B cell (primary cell): ENCODE results near the gene SRRM3. TPM values are rescaled to one million over a fixed set of nuclear protein-coding genes. Genes with fewer than 3 reads are reported as not detected.
A peak's percentile ranks its signal among the peaks of the same experiment; 100 is the strongest.

Experiments
- ATAC-seq: fragments of 200-7000 bp; cut with Tn5 transposase; one replicate; pipeline ENCODE4 v1.10.0; 2021; ENCODE audit warnings: low read depth, mild to moderate bottlenecking, moderate number of reproducible peaks, moderate library complexity
- CTCF ChIA-PET: fragments of 350-600 bp; sonication (Branson Sonifier 250); formaldehyde crosslinking; loops from one replicate; lab custom pipeline; 2021; ENCODE audit warnings: antibody characterized with exemption, inconsistent platforms; lab: Charles Lee
- POLR2A ChIA-PET: fragments of 350-600 bp; sonication (Branson Sonifier 250); formaldehyde crosslinking; loops from one replicate; lab custom pipeline; 2021; ENCODE audit warnings: antibody characterized with exemption; lab: Charles Lee
- DNase-seq: peaks from one replicate; pipeline ENCODE4 v3.0.0; 2013
- H2AFZ ChIP-seq: 2 replicates; pipeline ENCODE4 v1.6.1; 2012; ENCODE audit warnings: mild to moderate bottlenecking, low read depth, low read length; ENCODE audit not compliant: insufficient read depth, poor library complexity, severe bottlenecking
- H3K27ac ChIP-seq, 2 donors: 1 replicate in 1 of 2; 2 replicates in 1 of 2; pipeline ENCODE4 v1.5.1; 2012 to 2013; ENCODE audit warnings: low read length in 2 of 2, mild to moderate bottlenecking in 2 of 2, moderate library complexity in 1 of 2
- H3K27me3 ChIP-seq, 4 experiments: fragments of 200-600 bp in 1 of 4; sonication (generic) in 1 of 4; replicated peaks in 1 of 4; 1 replicate in 2 of 4; 2 replicates in 2 of 4; pipeline versions ENCODE4 v1.6.1 to v1.7.0; 2013 to 2016; ENCODE audit warnings: low read length in 3 of 4, mild to moderate bottlenecking in 2 of 4, mixed read lengths in 1 of 4, moderate library complexity in 1 of 4; ENCODE audit not compliant: insufficient read depth in 4 of 4, control insufficient read depth in 3 of 4; ENCODE audit errors: control extremely low read depth in 1 of 4
- H3K36me3 ChIP-seq, 2 experiments: replicated peaks in 1 of 2; 1 replicate in 1 of 2; 2 replicates in 1 of 2; pipeline versions ENCODE4 v1.6.1 to v1.7.1; 2013; ENCODE audit warnings: low read length in 1 of 2; ENCODE audit not compliant: insufficient read depth in 2 of 2, control insufficient read depth in 1 of 2; ENCODE audit errors: control extremely low read depth in 1 of 2, extremely low read depth in 1 of 2
- H3K4me1 ChIP-seq, 2 donors: fragments of 200-600 bp in 1 of 2; sonication (generic) in 1 of 2; 1 replicate in 1 of 2; 2 replicates in 1 of 2; pipeline versions ENCODE4 v1.5.1 to v1.6.1; 2013 to 2017; ENCODE audit warnings: low read length in 2 of 2; ENCODE audit not compliant: control insufficient read depth in 2 of 2, insufficient read depth in 2 of 2
- H3K4me2 ChIP-seq: replicated peaks from 2 replicates; pipeline ENCODE3; 2012; ENCODE audit warnings: mild to moderate bottlenecking, low read depth, low read length; ENCODE audit not compliant: poor library complexity, severe bottlenecking
- H3K4me3 ChIP-seq, 5 experiments: fragments of 200-600 bp in 1 of 5; sonication (generic) in 1 of 5; 1 replicate in 3 of 5; 2 replicates in 2 of 5; pipeline versions ENCODE4 v1.5.1 to v1.7.0; 2011 to 2016; ENCODE audit warnings: low read length in 4 of 5, mild to moderate bottlenecking in 4 of 5, low read depth in 2 of 5, control low read depth in 1 of 5, moderate library complexity in 1 of 5; ENCODE audit not compliant: insufficient read depth in 1 of 5; ENCODE audit errors: control extremely low read depth in 1 of 5, extremely low read depth in 1 of 5
- H3K79me2 ChIP-seq: fragments of 200-600 bp; sonication (generic); one replicate; pipeline ENCODE4 v1.6.0; 2016; ENCODE audit warnings: low read length; ENCODE audit not compliant: control insufficient read depth, insufficient read depth
- H3K9ac ChIP-seq: fragments of 200-600 bp; sonication (generic); 2 replicates; pipeline ENCODE4 v1.6.1; 2017; ENCODE audit warnings: mild to moderate bottlenecking, low read length, moderate library complexity
- H3K9me3 ChIP-seq, 3 donors: one replicate each; pipeline versions ENCODE4 v1.6.1 to v1.7.1; 2013; ENCODE audit warnings: low read length in 2 of 3; ENCODE audit not compliant: control insufficient read depth in 2 of 3, insufficient read depth in 1 of 3; ENCODE audit errors: control extremely low read depth in 1 of 3
- H4K20me1 ChIP-seq: 2 replicates; pipeline ENCODE4 v1.6.0; 2012; ENCODE audit warnings: mild to moderate bottlenecking, low read length; ENCODE audit not compliant: insufficient read depth, control insufficient read depth, poor library complexity, severe bottlenecking
- H3K27ac Mint-ChIP-seq: one replicate; pipeline ENCODE4 v1.8.0; 2021; ENCODE audit warnings: mixed read lengths
- H3K27me3 Mint-ChIP-seq: one replicate; pipeline ENCODE4 v1.8.0; 2021; ENCODE audit warnings: mixed read lengths
- H3K4me1 Mint-ChIP-seq: one replicate; pipeline ENCODE4 v1.8.0; 2021; ENCODE audit warnings: mixed read lengths
- H3K4me3 Mint-ChIP-seq: one replicate; pipeline ENCODE4 v1.8.0; 2021; ENCODE audit warnings: mixed read lengths
- H3K9me3 Mint-ChIP-seq: one replicate; pipeline ENCODE4 v1.8.0; 2022; ENCODE audit warnings: mixed read lengths; ENCODE audit not compliant: insufficient read depth
- EZH2 ChIP-seq: IDR thresholded peaks from 2 replicates; pipeline ENCODE4 v1.6.1; 2012; ENCODE audit warnings: borderline replicate concordance, low read depth, mild to moderate bottlenecking, moderate library complexity, low read length; ENCODE audit not compliant: insufficient read depth, poor library complexity, severe bottlenecking
- WGBS: methylation state at CpG from one replicate; pipeline ENCODE4 v1.1.5; 2013; ENCODE audit warnings: missing lambda C conversion rate; ENCODE audit not compliant: insufficient coverage; 5-methylcytosine and 5-hydroxymethylcytosine counted together
- intact Hi-C: fragments of 100-400 bp; cut with micrococcal nuclease; formaldehyde crosslinking; loops from one replicate; pipeline ENCODE4 v1.10.0; 2022
- polyA plus RNA-seq: library from polyadenylated mRNA; depleted of rRNA; stranded (reverse); fragments of >200 nt; gene quantifications from 2 replicates; pipeline ENCODE4 v1.2.3, GENCODE V29; 2012
- total RNA-seq, 2 donors: library from RNA; stranded (reverse); fragments of 120-200 nt in 1 of 2; gene quantifications; 1 replicate in 1 of 2; 2 replicates in 1 of 2; pipeline versions ENCODE4 v1.2.3 to v1.2.4, GENCODE V29; 2013 to 2022
- TF ChIP-seq, protein P1 (sequence below): fragments of 200-600 bp; IDR thresholded peaks from one replicate; pipeline ENCODE4 v1.8.0; 2022; ENCODE audit warnings: antibody characterized with exemption, mild to moderate bottlenecking

The SRRM3 gene
- total and polyA plus RNA-seq, 2 donors (not counting 1 experiment from before 2014, with no cell fraction given), result not detected

DNA sequence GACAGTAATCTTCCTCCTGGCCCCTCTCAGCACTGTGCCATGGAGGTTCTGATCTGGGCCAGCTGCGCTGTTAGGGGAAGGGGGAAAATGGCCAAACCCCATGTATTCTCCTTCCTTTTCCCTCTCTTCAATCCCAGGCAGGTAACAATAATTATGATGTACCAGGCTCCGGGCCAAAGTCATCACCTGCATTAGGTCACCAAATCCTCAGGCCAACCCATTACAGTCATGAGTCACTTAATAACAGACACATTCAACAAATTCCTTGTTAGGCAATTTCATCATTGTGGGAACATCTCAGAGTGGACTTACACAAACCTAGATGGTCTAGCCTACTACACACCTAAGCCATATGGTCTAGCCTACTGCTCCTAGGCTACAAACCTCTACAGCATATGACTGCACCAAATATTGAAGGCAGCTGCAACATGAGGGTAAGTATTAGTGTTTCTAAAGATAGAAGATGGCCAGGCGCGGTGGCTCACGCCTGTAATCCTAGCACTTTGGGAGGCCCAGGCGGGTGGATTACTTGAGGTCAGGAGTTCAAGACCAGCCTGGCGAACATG lies 98.6 kb downstream of the SRRM3 start:
- H3K9ac ChIP-seq, result no peak overlapping the region
- no peaks in the 10 kb centered on the region for H3K36me3 ChIP-seq
- H3K27ac Mint-ChIP-seq, result peak overlapping the region; percentile 62
- no peak for TF ChIP-seq EZH2
- TF ChIP-seq, protein P1, sequence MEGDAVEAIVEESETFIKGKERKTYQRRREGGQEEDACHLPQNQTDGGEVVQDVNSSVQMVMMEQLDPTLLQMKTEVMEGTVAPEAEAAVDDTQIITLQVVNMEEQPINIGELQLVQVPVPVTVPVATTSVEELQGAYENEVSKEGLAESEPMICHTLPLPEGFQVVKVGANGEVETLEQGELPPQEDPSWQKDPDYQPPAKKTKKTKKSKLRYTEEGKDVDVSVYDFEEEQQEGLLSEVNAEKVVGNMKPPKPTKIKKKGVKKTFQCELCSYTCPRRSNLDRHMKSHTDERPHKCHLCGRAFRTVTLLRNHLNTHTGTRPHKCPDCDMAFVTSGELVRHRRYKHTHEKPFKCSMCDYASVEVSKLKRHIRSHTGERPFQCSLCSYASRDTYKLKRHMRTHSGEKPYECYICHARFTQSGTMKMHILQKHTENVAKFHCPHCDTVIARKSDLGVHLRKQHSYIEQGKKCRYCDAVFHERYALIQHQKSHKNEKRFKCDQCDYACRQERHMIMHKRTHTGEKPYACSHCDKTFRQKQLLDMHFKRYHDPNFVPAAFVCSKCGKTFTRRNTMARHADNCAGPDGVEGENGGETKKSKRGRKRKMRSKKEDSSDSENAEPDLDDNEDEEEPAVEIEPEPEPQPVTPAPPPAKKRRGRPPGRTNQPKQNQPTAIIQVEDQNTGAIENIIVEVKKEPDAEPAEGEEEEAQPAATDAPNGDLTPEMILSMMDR, result no peak
- intact Hi-C loops, result no loop called here
- no peaks in the 10 kb centered on the region for H3K79me2 ChIP-seq
- peaks cover 15% of the 10 kb centered on the region for H3K4me1 Mint-ChIP-seq
- POLR2A ChIA-PET, result no interaction called here
- WGBS, result 90% methylated on average over 2 of the region's 7 CpGs
- CTCF ChIA-PET, result interaction anchor here (1.3 kb wide), 1 partner anchor 14 kb away, joined by 3 read pairs; no protein-coding TSS in a partner anchor
- H3K4me2 ChIP-seq, result no peak overlapping the region
- peaks cover 10 to 21% of the 10 kb centered on the region in 2 donors for H3K4me1 ChIP-seq
- H2AFZ ChIP-seq, result no peak overlapping the region
- H3K4me3 Mint-ChIP-seq, result no peak overlapping the region
- ATAC-seq, result no peak
- peaks cover 0 to 6% (median 0%) of the 10 kb centered on the region in 3 donors for H3K9me3 ChIP-seq
- no peaks in the 10 kb centered on the region for H3K27me3 ChIP-seq
- no peaks in the 10 kb centered on the region for H3K9me3 Mint-ChIP-seq
- H4K20me1 ChIP-seq, result no peaks in the 10 kb centered on the region
- H3K4me3 ChIP-seq, result no peak overlapping the region
- no peaks in the 10 kb centered on the region for H3K27me3 Mint-ChIP-seq
- DNase-seq, result no peak
- no peak overlapping the region for H3K27ac ChIP-seq

DNA sequence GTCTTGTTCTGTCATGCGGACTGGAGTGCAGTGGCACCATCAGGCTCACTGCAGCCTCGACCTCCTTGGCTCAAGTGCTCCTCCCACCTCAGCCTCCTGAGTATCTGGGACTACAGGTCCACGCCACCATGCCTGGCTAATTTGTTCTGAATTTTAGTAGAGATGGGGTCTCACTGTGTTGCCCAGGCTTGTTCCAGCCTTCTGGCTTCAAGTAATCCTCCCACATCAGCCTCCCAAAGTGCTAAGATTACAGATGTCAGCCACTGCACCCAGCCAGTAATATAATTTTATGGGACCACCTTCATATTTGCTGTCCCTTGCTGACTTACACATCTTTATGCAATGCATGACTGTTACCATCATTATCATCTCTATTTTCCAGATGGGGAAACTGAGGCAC lies 99.3 kb downstream of the SRRM3 start:
- H3K4me3 Mint-ChIP-seq, result peak overlapping the region; percentile 42
- intact Hi-C loops, result no loop called here
- peaks cover 0 to 6% (median 0%) of the 10 kb centered on the region in 3 donors for H3K9me3 ChIP-seq
- ATAC-seq, result no peak
- no peak overlapping the region for H2AFZ ChIP-seq
- H4K20me1 ChIP-seq, result no peaks in the 10 kb centered on the region
- TF ChIP-seq EZH2, result no peak
- TF ChIP-seq, protein P1, result no peak
- no CpG with 5 or more reads among the region's 3 CpGs for WGBS
- CTCF ChIA-PET, result interaction anchor here (5.5 kb wide), 1 partner anchor 10 kb away, joined by 31 read pairs; no protein-coding TSS in a partner anchor
- H3K4me2 ChIP-seq, result no peak overlapping the region
- no peaks in the 10 kb centered on the region for H3K9me3 Mint-ChIP-seq
- no peaks in the 10 kb centered on the region for H3K27me3 ChIP-seq
- POLR2A ChIA-PET, result no interaction called here
- H3K4me3 ChIP-seq, result no peak overlapping the region
- no peak overlapping the region for H3K27ac Mint-ChIP-seq
- no peak overlapping the region for H3K9ac ChIP-seq
- H3K4me1 Mint-ChIP-seq, result peaks cover 15% of the 10 kb centered on the region
- no peaks in the 10 kb centered on the region for H3K36me3 ChIP-seq
- DNase-seq, result no peak
- no peaks in the 10 kb centered on the region for H3K79me2 ChIP-seq
- H3K27ac ChIP-seq, result no peak overlapping the region
- H3K27me3 Mint-ChIP-seq, result no peaks in the 10 kb centered on the region
- H3K4me1 ChIP-seq, result peaks cover 10 to 21% of the 10 kb centered on the region in 2 donors
